GM21360 (cell line): ENCODE data around the gene METTL25B.

Experiments used
- ATAC-seq: cut with Tn5 transposase; IDR thresholded peaks from one replicate; pipeline ENCODE4 v1.9.1; 2021; ENCODE audit warnings: mild to moderate bottlenecking, moderate library complexity; ENCODE audit not compliant: unreplicated experiment

The METTL25B gene

DNA sequence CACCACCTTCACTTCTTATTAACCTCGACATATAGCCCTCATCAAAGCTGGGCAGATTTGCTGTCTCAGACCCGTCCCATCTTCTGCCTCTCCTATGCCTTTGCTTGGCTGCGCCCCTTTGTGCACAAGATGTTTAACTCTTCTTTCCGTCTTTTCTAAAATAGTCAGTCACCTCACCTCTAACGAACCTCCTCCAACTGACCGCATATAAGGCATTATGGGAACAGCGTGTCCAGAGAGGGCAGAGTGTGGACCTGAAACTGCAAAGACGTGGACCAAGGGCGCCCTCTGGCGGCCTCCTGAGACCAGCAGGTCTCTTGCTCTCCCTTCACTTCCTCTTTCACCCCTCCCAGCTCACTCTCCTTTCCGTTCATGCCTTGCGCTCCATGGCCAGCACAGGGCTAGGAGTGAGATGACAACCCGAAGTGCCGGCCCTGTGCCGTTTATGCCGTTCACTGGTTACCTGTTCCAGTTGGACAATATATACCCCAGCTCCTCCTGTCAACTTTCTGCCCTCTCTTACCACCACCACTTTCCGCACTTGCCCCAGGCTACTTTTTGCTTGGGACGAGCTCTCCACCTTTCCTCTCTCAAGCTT is 2.5 kb upstream of the METTL25B start:
- ATAC-seq: peak; percentile 34

DNA sequence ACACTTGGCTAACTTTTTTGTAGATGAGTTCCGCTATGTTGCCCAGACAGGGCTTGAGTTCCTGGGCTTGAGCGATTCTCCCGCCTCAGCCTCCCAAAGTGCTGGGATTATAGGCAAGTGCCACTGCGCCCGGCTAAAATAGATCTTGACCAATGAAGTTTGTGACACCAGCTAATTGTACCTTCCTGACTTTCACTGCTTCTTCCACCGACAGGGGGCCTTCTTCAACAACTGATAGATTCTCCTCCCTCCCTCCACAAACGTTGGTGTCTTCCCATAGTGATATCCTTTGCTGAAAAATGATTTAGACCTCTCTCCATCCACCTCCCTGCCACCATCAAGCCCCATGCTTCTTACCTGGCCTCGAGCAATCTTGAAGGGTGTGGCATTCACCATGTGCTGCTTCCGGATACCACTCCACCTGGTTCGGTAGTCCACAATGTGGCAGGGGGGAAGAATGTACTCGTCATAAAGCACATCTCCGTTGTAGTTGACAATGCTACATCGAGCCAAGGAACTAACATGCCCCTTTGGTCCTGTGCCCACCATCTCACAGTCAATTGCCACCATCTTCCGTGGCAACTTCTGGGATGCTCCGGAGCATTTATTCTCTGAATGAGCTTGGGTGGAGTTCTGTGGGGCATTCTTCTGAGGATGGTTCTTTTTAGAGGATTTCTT is 1.6 kb upstream of the METTL25B start:
- ATAC-seq: no peak

DNA sequence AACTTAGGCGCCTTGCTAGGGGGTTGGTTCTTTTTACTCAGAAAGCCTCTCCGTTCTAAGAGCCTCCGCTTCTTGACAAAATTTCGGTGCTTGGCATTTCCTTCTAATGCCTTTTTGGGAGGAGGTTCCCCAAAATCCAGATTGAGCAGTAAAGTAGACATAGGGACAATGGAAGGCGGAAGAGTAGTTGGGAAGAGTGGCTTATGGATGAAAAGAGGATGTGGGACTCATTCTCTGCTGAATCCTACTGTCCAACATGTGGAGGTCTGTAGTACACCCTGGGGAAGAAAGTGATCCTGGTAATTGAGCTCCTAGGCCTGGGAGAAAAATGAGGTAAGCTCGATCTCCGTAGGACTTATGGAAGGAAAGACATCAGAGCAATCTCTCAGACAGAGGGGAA is 777 bp upstream of the METTL25B start:
- ATAC-seq: no peak

- peak; percentile 80 for ATAC-seq
Measured at GRCh38 chr1:156728599-156729462, 562 bp downstream of the METTL25B start, which contains the start of gene ISG20L2. TSS of gene ISG20L2 (minus strand) at chr1:156728766. CDS start at chr1:156727652, 1,114 bp downstream.

GRCh38 chr1:156733989-156734584 is 5.8 kb downstream of the METTL25B start:
- no peak for ATAC-seq

DNA sequence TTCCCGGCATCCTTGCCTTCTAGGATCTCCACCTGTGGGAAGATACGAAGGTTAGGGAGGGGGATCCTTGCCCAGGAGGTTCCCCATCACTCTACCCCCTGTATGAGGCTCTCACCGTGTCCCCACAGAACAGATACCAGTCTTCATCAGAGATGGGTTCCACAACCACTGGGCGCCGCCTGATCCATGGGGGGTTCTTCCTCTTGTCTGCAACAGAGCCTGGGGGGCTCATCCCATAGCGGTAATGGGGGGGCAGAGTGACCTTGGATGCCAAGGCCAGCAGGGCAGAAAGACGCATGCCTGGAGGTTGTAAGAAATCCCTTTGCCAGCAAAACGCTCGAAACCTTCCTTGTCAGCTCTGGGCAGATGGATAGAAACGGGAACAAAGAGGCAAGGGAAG is 10.1 kb downstream of the METTL25B start:
- no peak for ATAC-seq

- ATAC-seq: no peak
Measured at GRCh38 chr1:156738916-156739315, 10.6 kb downstream of the METTL25B start.

- ATAC-seq: peak; percentile 12
Measured at GRCh38 chr1:156740237-156740740, 12.0 kb downstream of the METTL25B start.

- ATAC-seq: peak; percentile 77
Measured at GRCh38 chr1:156740741-156741480, 12.6 kb downstream of the METTL25B start, which contains the start of gene MRPL24. TSS of gene MRPL24 (minus strand) at chr1:156741088. CDS start at chr1:156738704, 2,384 bp downstream.

DNA sequence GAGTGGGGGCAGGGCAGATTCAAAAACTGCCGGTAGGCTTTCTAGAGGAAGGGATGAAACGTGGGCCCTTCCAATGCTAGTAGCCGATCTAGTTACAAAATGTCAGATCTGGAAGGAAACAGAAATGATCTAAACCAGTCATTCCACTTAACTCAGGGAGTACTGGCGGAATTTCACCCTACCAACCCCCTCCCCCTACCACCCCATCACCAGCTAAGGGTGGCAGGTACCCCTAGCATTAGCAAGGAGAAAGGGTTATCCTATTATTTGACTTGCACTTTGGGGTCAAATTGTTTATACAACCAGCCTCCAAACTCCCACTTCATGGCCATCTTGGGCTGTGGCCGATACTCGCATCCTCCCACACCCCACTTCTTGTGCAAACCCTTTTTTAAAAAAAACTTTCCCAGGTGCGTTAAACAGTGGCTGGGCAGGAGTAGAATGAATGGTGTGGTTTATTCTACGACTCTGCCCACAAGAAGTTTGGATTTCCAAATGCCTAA is 13.3 kb downstream of the METTL25B start:
- ATAC-seq: no peak

GRCh38 chr1:156742017-156742416 is 13.7 kb downstream of the METTL25B start:
- ATAC-seq: no peak

DNA sequence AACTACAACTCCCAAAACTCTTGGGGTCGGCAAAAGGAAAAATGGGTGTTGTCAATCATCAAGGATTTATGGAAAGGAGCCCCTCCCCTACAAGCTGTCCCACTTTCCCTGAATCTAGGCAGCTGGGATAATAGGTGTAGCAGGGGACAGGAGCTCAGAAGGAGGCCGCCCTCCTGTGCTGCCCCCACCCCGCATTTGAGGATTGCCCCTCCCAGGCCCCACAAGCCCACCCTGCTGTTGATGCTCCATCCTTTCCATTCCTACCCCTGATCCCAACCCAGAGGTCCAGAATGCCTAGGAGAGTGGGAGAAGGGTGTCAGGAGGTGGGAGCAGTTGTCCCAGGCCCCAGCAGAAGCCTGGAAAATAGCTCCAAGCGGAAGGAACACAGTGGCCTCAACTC is 14.5 kb downstream of the METTL25B start:
- ATAC-seq: no peak

DNA sequence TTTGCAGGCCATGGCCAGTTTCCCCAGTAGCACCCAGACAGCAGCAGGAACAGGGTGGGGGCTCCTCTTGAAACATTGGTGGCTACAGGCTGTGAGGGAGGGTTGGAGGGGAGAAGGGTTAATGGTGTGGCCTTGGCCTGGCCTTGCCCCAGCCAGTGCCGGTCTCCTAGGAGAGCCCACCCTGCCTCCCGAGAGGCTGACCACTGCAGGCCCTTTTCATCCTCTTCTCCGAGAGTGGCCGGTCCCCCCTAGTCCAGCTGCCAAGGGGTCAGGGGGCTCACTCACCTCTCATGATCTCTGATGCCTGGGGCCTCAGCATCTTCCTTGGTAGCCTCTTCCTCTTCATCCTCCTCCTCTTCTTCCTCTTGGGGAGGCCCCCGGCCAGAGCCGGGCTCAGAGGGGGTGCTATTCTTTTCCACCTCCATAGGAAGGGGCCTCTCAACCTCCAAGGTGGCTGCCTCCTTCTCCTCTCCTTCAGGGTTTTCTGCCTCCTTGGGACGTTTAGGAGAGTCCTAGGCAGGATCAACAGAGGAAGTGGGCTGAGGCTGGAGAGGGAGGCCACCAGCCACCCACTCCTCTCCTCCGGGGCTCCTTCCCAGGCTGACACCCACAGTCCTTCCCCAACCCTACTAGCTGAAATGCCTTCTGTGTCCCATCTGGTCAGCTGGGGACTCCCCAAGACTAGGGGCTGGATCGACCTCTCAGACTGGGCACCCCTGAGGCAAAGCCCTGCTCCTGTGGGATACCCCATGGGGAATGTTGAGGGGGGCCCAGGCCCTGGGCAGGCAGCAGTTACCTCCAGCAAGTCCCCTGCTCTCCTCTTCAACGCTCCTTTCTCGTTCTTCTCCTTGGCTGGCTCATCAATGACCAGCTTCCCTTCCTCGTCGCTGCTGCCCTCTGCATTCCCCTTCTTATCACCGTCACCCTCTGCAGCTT is 15.4 kb downstream of the METTL25B start:
- no peak for ATAC-seq

GRCh38 chr1:156744344-156744743 is 16.1 kb downstream of the METTL25B start:
- no peak for ATAC-seq

DNA sequence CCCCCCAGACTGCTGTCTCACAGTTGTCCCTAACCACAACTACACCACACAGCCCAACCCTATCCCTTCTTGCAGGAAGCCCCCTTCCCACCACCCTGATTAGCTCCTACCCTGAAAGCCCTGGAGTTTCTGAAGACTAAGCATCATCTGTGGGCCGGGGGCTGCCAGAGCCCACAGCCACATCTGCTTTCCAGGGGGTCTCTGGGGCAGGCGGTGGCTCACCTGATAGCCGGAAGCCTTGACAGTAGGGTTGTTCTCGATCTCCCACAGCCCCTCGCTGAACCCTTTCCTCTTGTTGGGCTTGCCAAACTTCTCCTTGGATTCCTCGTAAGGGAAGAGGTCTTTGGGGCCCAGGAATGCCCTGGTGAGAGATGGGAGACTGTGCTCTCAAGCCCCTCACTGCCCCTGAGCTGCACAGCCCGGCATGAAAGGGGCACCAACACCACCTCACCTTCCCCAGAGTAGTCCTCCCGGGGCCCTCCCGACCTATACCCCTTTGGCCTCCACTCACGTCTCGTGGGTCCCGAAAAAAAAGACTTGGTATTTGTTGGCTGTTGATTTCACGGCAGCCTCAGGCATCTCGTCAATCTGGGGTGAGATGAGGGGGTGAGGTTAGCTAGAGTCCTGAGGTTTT is 16.6 kb downstream of the METTL25B start:
- no peak for ATAC-seq

DNA sequence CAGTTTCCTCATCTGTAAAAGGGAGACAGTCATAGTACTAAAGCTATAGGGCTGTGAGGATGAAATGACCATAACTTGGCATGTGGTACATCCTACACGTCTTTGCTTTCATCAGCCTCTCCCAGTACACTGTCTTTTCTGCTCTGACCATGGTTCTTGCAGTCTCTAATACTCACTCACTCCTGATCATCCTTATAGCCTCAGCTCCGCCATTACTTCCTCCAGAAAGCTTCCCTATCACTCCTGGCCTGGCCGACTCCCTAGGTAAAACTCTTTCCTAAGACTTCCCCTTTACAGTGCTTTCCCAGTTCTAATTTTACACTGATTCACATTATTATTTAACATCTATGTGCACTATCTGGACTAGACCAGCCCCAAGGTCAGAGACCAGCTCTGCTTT is 17.6 kb downstream of the METTL25B start:
- no peak for ATAC-seq

GRCh38 chr1:156746406-156746727 is 18.1 kb downstream of the METTL25B start:
- ATAC-seq: no peak

DNA sequence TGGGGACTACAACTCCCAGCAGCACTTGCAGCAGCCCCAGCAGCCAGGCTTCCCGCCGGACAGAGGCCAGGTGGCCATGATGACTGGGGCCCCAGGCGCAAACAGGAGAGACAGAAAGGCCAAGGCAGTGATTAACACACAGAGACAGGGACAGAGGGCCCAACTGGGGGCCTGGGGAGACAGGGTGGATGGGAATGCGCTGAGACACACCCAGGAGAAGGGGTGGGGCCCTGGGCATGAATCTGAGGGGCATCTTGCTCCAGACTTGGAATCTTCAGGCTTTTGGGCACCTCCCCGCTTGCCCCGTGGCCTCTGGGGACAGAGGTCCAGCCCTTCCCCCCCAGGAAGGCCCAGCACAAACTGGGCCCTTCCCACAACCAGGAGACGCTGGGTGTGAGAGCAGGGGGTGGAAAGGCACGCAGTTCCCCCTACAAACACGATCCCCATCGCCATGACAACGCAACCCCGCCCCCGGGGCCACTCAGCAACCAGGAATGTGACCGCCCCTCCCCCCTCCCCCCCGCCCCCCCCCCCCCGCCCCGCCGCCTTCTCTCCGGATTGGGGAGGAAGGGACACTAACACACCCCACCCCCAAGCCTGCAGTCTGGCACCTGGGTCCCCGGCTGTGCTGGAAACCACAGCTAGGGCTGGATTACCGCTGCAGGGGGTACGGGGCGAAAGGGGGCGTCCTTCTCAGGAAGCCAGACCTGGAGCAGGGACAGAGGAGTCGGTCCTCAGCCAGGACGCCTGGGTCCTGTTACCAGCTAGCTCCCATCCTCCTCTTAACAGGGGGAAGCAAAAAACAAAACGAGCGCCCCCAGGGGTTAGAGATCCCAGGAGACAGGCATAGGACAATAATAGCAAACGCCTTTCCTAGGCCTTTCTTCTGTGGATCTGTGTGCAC is 18.7 kb downstream of the METTL25B start:
- no peak for ATAC-seq
